HG03469 (cell line): ENCODE measurements around the gene ZNF507.

Experiments used
- ATAC-seq: cut with Tn5 transposase; IDR thresholded peaks from one replicate; pipeline ENCODE4 v1.9.1; 2021; ENCODE audit warnings: mild to moderate bottlenecking, moderate library complexity, moderate number of reproducible peaks; ENCODE audit not compliant: unreplicated experiment

Gene ZNF507

DNA sequence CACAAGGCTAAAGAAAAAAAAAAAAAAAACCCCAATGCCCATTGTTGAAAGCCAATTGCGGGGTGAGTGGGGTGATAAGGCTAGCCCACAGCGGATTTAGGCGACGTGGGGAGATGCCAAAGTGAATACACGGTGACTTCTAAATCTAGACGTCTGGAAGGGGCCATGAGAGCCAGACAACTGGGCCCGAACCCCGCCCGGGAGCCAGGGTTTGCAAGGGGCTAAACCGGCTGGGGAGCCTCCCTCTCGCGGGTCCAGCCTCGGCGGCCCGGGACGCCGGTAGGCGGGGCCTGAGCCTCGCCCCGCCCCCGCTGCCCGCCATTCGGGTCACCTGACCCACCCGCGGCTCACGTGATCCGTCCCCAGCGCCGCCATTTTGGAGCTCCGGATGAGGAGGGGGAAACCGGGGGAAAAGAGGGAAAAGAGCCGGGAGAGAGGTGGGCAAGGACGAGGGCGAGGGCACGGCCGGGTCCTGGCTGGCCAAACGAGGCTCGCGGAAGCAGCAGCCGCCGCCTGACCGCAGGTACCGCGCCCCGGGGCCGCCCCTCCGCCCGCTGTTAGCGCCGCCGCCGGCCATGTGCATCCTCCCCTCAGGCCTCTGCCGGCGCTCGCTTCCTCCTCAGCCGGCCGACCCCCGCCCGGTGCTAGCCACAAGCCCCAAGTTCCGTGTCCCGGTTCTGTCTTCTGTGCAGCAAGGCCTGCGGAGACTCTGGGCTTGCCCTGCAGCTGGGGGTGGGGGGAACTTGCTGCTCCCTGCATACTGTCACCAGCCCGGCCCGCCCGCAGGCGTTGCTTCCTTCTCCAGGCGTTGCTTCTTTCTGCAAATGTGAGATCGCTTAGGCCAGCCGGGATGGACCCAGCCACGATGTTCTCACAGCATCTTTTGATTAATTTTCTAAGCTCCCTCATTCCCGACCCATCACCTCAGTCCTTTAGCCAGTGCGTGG lies at the start of gene ZNF507:
ZNF507 (plus strand) TSS at position 350 of the 947 bp plus-strand sequence. CDS start 7,221 bp downstream, outside the sequence.
- peak; percentile 45 for ATAC-seq

DNA sequence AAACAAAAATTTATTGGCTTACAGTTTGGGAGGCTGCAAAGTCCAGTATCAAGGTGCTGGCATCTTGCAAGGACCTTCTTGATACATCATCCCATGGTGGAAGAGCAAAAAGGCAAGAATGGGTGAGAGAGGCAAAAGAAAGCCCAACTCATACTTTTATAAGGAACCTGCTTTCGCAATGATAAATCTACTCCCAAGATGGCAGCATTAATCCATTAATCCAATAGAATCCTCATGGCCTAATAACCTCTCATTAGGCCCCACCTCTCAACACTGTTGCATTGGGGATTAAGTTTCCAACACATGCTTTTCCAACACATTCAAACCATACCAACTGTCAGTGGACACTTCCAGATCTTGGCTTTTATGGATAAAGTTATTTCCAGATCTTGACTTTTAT lies 48.7 kb upstream of the ZNF507 start:
- no peak for ATAC-seq

DNA sequence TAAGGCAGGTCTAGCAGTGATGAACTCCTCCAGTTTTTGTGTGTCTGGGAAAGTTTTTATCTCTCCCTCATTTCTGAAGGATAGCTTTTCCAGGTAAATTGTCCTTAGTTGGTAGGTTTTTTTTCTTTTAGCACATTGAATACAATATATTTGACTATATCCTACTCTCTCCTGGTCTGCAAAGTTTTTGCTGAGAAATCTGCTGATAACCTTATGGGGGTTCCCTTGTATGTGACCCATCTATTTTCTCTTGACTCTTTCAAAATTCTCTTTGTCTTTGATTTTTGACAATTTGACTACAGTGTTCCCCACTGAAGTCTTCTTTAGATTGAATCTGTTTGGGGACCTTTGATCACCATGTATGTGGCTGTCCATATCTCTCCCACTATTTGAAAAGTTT lies 42.6 kb upstream of the ZNF507 start:
- no peak for ATAC-seq

DNA sequence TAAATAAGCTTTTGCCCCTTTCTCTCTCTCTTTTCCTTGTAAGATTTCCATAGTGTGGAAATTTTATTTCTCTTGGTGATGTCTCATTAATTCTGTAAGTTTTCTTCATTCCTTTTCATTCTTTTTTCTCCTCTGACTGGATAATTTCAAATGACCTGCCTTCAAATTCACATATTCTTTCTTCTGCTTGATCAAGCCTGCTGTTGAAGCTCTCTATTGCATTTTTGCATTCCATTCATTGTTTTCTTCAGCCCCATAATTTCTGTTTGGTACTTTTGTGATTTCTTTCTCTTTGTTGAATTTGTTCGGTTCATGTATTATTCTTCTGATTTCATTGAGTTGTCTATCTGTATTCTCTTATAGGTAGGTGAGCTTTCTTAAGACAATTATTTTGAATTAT lies 42.2 kb upstream of the ZNF507 start:
- ATAC-seq: no peak

DNA sequence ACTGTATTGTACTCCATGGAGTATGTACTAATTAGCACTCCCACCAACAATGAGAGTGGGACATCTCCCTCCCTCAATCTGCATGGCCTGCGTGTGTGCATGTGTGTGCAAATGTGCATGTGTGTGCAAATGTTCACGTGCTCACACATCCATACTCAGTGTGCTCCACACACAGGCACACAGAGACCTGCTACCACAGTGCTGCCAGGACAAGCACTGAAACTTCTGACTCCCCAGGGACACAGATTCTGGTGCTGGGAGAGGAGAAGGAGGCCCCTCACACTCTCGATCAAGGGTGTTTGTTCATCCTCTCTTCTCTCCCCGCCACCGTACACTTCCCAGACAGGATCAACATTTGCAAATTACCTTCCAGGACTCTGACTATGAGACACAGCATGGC lies 37.8 kb upstream of the ZNF507 start:
- ATAC-seq: no peak

DNA sequence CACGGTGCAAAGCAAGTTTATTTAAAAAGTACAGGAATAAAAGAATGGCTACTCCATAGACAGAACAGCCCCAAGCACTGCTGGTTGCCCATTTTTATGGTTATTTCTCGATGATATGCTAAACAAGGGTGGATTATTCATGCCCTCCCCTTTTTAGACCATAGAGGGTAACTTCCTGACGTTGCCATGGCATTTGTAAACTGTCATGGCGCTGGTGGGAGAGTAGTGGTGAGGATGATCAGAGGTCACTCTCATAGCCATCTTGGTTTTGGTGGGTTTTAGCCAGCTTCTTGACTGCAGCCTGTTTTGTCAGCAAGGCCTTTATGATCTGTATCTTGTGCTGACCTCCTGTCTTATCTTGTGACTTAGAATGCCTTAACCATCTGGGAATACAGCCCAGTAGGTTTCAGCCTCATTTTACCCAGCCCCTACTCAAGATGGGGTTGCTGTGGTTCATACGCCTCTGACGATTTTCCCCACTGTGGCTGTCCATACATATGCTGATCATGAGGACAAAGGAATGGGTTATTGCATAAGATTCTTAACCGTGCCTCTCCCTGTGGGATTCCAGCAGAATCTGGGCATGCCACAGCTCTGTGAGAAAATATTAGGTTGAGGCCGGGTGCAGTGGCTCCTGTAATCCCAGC lies 36.9 kb upstream of the ZNF507 start:
- ATAC-seq: no peak

DNA sequence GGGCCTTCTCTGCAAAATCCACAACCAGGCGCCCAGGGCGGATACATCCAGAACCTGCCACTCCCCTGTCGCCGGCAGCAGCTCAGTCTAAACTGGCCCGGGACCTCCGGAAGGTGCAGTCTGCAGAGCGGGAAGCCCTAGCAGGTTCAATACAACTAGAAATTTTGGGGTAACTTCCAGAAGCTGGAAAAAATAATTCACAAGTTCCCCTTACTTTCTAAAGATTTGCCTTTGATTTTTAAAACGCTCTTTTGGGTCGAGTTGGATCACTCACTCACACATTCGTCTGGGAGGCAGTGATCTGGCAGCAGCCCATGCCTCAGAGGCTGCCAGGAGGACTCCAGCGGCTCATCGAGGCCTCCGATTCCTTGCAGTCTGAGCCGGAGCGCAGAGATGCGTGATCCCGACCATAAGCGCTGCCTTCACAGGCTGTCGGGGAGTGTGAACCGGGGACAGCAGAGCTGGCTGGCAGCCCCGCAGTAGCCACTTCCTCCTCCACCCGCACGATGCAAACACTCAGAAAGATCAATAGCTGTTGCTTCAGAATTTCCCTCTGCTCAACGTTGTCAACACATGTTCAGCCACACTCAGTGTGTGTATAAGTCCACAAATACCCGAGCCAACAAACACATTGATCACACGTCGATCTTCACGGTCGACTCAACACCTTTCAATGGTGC lies 35.6 kb upstream of the ZNF507 start:
- ATAC-seq: no peak

DNA sequence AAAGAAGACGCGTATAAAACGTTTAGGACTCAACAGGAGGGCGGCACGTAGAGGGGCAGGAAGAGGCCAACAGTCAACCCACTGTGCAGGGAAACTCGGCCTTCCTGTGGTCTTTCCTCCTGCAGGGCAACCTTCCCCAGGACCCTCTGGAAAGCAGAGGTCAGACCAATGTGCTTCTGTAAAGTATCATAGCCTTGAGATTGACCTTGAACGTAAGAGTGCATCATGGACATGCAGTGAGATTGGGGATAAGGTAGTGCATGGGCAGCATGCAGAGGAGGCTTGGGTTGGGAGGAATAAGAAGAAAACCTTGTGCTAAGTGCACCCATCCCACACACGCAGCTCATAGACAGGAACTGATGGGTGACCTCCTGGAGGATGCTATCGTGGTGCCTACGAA lies 34.0 kb upstream of the ZNF507 start:
- no peak for ATAC-seq

DNA sequence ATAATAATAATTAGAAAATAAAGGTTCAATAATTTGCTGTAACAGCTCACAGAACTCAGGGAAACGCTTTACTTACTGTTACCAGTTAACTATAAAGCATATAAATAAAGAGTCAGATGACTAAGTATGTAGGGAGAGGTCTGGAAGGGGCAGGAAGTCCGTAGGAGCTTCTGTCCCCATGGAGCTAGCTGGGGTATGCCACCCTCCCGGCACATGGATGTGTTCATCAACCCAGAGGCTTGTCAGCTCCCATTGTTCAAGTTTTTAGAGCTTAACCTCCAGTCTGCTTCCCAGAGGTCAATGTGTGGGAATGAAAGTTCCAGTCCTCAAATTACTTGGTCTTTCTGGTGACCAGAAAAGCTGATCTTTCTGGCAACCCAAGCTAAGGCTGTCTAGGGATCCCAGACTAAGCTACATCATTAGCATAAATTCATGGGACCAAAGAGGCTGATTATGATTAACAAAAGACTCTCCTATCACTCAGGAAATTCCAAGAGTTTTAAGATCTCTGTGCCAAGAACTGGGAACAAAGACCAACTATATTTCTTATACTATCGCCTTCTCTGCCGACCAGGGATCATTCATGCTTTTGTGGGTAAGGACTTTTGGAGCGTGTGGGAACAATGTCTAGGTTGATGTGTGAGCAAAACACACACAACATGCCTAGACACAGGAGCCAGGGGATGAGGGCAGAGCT lies 31.7 kb upstream of the ZNF507 start:
- ATAC-seq: no peak

DNA sequence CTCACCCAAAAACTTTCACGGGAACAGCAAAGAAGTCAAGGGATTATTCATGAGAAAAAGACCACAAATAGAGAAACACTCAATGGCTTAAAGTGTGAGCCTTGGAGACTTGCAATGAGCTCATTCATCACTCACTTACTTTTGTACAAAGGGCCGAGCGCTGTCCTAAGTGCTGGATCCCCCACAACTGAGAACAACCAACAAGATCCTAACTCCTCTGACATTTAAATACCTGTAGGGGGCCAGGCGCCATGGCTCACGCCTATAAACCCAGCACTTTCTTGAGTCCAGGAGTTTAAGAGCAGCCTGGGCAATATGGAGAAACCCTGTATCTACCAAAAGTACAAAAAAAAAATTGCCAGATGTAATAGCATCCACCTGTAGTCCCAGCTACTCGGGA lies 29.4 kb upstream of the ZNF507 start:
- no peak for ATAC-seq

DNA sequence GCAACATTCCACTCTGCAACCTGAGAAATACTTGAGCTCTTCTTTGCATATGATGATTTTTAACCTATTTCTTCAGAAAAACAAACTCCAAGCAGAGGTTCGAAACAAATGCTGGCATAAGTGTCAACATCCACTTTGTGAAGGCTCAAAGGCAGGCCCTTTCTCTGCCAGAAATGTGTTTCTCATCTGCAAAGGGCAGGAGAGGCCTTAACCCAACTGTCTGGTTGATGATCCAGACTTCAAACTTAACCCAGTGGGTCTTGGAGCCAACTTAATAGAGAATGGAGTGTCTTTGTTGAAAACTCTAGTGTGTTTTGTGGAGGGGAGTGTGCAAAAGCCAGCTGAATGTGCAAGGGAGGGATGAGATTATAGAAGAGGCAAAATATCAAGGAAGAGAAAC lies 28.3 kb upstream of the ZNF507 start:
- ATAC-seq: no peak

DNA sequence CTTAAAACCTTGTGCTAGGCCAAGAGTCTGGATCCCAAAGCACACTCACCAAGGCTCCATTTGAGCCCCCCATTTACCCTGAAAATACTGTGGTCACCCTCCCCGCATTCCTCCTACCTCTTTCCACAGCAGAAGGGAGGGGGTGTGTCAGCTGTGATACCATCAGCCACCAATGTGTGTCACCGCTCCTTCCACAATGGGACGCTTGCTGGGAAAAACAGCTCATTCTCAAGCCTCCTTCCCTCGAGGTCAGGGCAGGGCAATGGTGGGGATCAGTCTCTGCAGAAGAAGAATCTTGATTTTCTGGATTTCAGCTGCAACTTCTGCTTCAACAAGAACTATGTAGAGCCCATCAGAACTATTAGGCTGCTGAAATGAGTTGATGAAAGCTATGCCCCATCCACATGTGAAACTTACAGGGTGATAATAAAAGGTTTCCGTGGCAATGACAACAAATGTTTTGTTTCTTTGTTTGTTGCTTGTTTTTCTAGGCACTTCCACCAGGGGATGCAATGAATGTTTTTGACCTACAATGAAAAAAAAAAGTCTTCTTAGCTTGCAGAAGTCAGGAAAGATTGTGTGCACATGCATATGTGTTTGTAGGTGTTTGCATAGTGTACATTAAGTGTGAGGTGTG lies 26.4 kb upstream of the ZNF507 start:
- ATAC-seq: no peak

DNA sequence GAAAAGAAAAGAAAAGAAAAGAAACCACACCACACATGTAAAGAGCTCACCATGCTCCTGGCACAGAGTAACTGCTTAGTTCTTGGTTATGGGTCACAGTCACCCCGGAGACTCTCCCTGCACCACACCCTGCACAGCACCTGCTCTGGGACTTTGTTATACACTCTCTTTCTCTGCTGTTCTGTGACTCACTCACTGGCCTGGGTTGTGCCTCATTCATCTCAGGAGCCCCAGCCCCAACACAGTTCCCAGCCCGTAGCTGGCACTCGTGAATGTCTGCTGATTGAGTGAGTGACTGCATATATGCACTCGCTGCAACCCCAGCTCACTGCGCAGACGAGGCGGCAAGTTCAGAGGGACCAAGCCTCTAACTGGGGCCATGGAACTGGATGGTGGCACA lies 22.9 kb upstream of the ZNF507 start:
- ATAC-seq: no peak

DNA sequence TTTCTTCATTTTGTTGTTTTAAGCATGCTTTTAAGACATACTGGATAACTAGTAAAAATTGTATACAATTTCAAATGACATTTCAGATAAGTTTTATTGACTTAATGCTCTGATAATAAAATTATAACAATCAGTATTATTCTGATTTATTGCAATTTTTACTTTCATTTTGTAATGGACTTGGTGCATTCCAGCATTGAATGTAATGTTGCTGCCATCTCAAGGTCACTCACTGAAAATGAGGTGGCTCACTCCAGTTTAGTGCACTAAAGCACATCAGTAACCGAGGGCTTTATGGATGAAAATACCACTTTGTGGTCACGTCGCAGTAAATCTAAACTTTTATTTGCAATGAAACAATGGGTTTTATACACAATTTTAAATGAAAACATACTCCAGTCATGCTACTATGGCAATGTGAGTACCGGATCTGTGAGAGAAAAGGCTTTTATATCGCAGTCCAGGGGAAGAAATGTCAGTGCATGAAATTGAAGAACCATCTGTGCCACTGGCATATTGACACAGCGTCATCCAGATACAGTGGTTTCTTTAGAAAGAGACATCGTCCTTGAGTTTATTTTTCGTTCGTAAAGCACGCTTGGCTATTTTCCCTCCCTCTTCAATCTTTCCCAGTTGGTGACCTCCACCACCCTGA lies 20.7 kb upstream of the ZNF507 start:
- ATAC-seq: no peak

DNA sequence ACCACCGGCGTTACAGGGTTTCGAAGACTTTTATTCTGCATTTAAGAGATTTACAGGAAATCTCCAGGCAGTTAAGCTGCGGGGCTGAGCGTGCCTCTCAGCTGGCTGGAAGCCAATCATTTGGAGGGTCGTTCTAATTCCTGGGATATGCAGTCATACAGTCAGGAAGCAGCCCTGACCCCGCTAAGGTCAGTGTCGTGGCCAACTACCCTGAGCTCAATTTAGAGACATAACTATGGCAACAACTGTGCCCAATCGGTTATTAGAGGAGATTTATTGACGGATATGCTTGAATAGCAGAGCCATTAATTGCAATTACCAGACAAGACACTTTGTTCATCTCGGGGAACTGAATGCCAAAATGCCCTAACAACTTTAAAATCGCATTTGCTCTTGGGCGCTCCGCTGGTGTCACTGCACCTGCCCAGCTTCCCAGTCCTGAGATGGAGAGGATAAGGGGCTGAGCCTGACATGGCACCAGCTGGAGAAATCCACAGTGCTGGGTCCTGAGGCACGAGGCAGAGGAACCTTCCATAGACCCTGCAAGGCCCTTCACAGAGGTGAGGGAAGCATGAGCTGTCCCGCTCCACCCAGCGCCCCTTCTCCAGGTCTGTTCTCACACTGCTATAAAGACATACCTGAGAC lies 15.1 kb upstream of the ZNF507 start:
- ATAC-seq: no peak

DNA sequence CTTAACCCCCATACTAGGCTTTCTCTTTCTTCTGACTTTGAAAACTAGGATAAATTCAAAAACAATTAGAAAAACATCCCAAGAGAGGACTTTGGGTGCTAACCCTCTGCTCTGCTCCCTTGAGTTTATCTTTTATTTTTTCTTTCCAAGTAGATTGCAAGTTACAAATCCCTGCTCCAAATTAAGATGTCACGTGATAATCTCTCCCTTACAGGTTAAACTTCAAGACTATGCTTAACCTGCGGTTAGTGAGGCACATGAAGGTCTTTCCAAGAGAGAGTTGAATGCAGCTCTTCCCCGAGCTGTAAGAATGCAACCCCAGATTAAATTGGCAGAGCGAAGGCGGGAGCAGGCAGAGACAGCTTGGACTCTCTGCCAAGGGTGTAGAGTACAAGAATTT lies 12.2 kb upstream of the ZNF507 start:
- no peak for ATAC-seq

DNA sequence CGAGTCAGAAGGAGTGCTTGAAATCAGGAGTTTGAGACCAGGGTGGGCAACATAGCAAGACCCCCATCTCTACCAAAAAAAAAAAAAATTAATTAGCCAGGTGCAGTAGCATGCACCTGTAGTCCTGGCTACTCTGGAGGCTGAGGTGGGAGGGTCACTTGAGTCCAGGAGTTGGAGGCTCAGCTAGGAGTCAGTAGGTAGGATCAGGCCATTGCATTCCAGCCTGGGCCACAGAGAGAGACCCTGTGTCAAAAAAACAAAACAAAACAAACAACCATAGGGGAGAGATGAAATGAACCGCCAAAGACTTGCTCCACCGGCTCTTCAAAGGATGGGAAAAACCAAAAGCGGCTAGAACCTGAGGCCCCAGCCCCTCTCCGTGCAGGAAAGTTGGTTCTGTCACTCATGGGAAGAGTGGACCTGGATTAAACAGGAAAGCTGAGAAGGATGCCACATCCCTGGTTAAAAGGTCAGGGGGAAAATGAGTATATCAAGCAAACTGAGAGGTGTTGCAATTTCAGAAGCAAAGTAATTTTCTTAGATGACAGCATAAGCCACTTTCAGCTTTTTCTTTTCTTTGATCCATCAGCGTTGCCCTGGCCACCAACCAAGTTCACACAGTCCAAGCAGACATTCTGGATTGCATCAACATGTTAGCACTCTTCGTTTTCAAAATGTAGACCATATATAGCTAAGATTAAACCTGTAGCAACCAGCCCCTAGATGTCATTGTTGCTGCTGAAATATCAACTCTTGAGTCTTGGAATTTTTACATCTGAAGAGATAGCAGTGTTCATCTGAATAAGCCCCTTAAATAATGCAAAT lies 8.9 kb upstream of the ZNF507 start:
- no peak for ATAC-seq

DNA sequence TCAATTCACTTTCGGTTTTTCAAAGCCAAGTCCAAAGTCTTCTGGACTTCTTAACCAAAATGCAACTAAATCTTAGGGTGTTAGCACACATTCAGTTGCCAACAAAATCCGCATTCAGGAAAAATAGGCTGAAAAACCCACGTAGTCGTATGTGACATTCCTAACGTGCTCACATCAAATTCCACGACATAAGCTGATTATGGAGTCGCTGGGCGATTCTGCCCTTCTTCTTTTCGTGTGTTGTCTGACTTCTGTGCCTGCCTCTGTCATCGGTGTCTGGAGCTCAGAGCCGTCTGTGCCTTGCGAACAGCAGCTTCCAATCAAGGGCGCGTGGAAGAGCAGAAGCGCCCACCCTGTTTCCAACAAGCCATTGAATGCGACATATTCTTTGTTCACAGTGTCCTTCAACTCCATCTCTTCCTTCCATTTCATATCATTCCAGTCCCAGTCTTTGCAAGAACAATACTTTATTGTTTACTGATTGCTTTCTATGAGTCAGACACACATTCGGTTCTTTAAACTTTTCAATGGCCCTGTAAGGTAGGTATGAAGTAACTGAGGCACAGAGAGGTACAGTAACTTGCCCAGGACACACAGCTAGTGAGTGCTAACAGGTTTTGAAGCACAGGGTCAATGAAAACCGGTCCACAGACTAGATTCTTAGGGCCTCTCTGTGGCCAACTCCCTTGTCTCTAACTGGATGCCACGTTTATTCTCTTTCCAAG lies 8.2 kb upstream of the ZNF507 start:
- no peak for ATAC-seq
